Measurements from ENCODE around the gene CXCL8.

DNA sequence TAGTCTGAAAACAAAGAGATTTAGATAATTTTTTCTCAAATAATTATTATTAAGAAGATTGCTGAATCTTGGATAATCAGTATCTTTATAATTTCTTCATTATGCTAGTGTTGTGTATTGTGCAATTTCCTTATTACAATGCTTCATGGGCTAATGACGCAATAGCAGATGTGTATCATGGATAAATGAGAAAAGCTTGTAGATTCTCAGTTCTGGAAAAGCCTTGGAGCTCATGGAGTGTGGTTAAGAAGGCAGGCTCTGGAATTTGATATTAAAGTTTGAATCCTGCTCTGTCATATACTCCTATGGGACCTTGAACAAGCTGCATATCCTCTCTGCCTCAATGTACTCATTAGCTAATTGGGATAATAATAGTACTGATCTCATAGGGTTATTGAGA is 18.9 kb upstream of the CXCL8 start:
- TF ChIP-seq, protein P1, sequence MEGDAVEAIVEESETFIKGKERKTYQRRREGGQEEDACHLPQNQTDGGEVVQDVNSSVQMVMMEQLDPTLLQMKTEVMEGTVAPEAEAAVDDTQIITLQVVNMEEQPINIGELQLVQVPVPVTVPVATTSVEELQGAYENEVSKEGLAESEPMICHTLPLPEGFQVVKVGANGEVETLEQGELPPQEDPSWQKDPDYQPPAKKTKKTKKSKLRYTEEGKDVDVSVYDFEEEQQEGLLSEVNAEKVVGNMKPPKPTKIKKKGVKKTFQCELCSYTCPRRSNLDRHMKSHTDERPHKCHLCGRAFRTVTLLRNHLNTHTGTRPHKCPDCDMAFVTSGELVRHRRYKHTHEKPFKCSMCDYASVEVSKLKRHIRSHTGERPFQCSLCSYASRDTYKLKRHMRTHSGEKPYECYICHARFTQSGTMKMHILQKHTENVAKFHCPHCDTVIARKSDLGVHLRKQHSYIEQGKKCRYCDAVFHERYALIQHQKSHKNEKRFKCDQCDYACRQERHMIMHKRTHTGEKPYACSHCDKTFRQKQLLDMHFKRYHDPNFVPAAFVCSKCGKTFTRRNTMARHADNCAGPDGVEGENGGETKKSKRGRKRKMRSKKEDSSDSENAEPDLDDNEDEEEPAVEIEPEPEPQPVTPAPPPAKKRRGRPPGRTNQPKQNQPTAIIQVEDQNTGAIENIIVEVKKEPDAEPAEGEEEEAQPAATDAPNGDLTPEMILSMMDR (IDR thresholded peaks at IDR 0.05) = no peak
- no peak for TF ChIP-seq POLR2A (IDR thresholded peaks at IDR 0.05)
